Measurements from ENCODE around the gene KDELR1. TPM values are rescaled to one million over a fixed set of nuclear protein-coding genes. Genes with fewer than 3 reads are reported as not detected.

The KDELR1 gene
- total and polyA plus RNA-seq, 9 of the 15 experiments (the other 6 are each of a cell fraction or from before 2014, with no cell fraction given), result 6.1 to 165 (median 58.5) TPM

DNA sequence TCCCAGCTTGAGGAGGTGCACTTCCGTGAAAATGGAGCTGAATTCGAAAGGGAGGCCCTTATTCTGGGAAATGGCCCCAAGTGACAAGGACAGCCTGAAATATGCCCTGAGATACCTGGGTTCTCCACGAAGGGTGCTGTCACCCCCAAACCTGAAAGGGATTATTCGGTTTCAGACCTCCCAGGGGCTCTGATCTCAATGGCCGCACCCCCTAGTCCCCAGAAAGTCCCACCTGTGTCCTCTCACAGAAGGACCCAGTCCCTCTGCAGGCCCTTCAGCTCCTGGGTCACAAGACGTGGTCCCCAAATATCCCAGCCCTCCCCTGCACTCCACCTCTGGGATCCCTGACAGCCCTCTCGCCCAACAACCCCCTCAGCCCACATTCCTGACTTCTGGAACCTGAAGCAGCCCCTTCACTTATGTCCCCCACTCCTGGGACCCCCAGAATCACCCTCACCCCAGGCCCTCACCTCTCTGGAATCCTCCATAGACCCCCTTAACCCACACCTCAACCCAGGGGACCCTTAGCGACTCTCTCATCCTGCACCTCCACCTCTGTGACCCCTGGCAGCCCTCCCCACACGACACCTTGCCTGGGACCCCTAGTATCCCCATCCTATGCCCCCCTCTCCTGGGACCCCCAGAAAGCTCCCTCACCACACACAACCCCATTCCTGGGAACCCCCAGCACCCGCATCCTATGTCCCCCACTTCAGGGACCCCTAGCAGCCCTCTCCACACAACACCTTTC, 26.6 kb downstream of the KDELR1 start (continued):
- no peak for TF ChIP-seq ZBTB9 (CRISPR knock-in tag; IDR thresholded peaks at IDR 0.05)
- TF ChIP-seq FUS (optimal IDR thresholded peaks at IDR 0.05; ENCODE audit: low read depth, low read length), result no peak
- TF ChIP-seq KLF1 (tag; IDR thresholded peaks at IDR 0.05), result no peak
- no peak for TF ChIP-seq TSC22D4 (tag; IDR thresholded peaks at IDR 0.05)
- no peak for TF ChIP-seq TEAD2 (tag; IDR thresholded peaks at IDR 0.05)
- no peak for TF ChIP-seq SNIP1 (IDR thresholded peaks at IDR 0.05; ENCODE audit: low read depth)
- TF ChIP-seq ZNF766 (CRISPR knock-in tag; conservative IDR thresholded peaks at IDR 0.05), result no peak
- peak; percentile 35; the same call in 1 of the 2 replicates for TF ChIP-seq RUNX1 (IDR thresholded peaks at IDR 0.05; ENCODE audit: low read depth)
- no peak for TF ChIP-seq ZNF785 (CRISPR knock-in tag; IDR thresholded peaks at IDR 0.05)
- TF ChIP-seq SOX6 (IDR thresholded peaks at IDR 0.05), result no peak
- peak; percentile 78; the same call in 1 of the 2 replicates for TF ChIP-seq NFRKB (IDR thresholded peaks at IDR 0.05; ENCODE audit: low read depth)
- no peak for TF ChIP-seq ZBTB34 (CRISPR knock-in tag; IDR thresholded peaks at IDR 0.05)
- no peak for TF ChIP-seq ZNF316 (IDR thresholded peaks at IDR 0.05)
- TF ChIP-seq SIX5 (IDR thresholded peaks at IDR 0.05; ENCODE audit: borderline replicate concordance in 1 of 2, insufficient read depth in 1 of 2, low read depth in 1 of 2, low read length in 2 of 2), result no peak
- no peak for TF ChIP-seq ZNF431 (CRISPR knock-in tag; IDR thresholded peaks at IDR 0.05)
- no peak for TF ChIP-seq ZNF184 (CRISPR knock-in tag; IDR thresholded peaks at IDR 0.05)
- no peak for TF ChIP-seq ZNF707 (CRISPR knock-in tag; conservative IDR thresholded peaks at IDR 0.05)
- no peak for TF ChIP-seq ZNF436 (CRISPR knock-in tag; IDR thresholded peaks at IDR 0.05)
- no peak for TF ChIP-seq ZZZ3 (IDR thresholded peaks at IDR 0.05)
- no peak for TF ChIP-seq PRPF4 (IDR thresholded peaks at IDR 0.05; ENCODE audit: insufficient read depth, low read depth, low read length, poor library complexity, severe bottlenecking)

Data from K562 (cell line).